Neural cell (in vitro differentiated cells): ENCODE results near the gene GRID1. TPM values are rescaled to one million over a fixed set of nuclear protein-coding genes. Genes with fewer than 3 reads are reported as not detected.

ENCODE experiments used
- H2AFZ ChIP-seq: fragments of 200-600, 300-800 bp; sonication (generic), shearing (Covaris generic); 2 replicates; pipeline ENCODE4 v1.6.0; 2014; ENCODE audit warnings: low read depth, mild to moderate bottlenecking, antibody characterized with exemption, low read length, moderate library complexity
- H3F3A ChIP-seq: fragments of 200-600 bp; shearing (Covaris generic); 2 replicates; pipeline ENCODE4 v1.6.1; 2016; ENCODE audit warnings: mild to moderate bottlenecking, moderate library complexity, mixed read lengths, antibody characterized with exemption, low read length; ENCODE audit not compliant: insufficient read depth, poor library complexity, severe bottlenecking
- H3K27ac ChIP-seq: fragments of 200-600, 300-800 bp; sonication (generic), shearing (Covaris generic); 2 replicates; pipeline ENCODE4 v1.5.1; 2014; ENCODE audit warnings: mild to moderate bottlenecking, low read length, moderate library complexity
- H3K27me3 ChIP-seq: fragments of 300-800, 200-600 bp; sonication (generic), shearing (Covaris generic); 2 replicates; pipeline ENCODE4 v1.6.0; 2014; ENCODE audit warnings: mild to moderate bottlenecking, low read depth, low read length, moderate library complexity; ENCODE audit not compliant: insufficient read depth
- H3K36me3 ChIP-seq: fragments of 300-800, 200-600 bp; sonication (generic), shearing (Covaris generic); 2 replicates; pipeline ENCODE4 v1.5.1; 2014; ENCODE audit warnings: mild to moderate bottlenecking, antibody characterized with exemption, low read length, moderate library complexity; ENCODE audit not compliant: insufficient read depth
- H3K4me2 ChIP-seq: fragments of 300-800, 200-600 bp; sonication (generic), shearing (Covaris generic); 2 replicates; pipeline ENCODE4 v1.6.0; 2014; ENCODE audit warnings: mild to moderate bottlenecking, low read length
- H3K4me3 ChIP-seq: fragments of 300-800, 200-600 bp; sonication (generic), shearing (Covaris generic); 2 replicates; pipeline ENCODE4 v1.5.1; 2014; ENCODE audit warnings: mild to moderate bottlenecking, low read length, moderate library complexity
- H3K79me2 ChIP-seq: fragments of 200-600 bp; shearing (Covaris generic); replicated peaks from 2 replicates; pipeline ENCODE4 v1.6.0; 2014; ENCODE audit warnings: mild to moderate bottlenecking, low read length, moderate library complexity; ENCODE audit not compliant: insufficient read depth
- H3K9ac ChIP-seq: fragments of 300-800, 200-600 bp; sonication (generic), shearing (Covaris generic); 2 replicates; pipeline ENCODE4 v1.6.1; 2016; ENCODE audit warnings: mild to moderate bottlenecking, low read length, mixed read lengths
- H3K9me2 ChIP-seq: fragments of 200-600 bp; shearing (Covaris generic); 2 replicates; pipeline ENCODE4 v1.6.1; 2016; ENCODE audit warnings: mild to moderate bottlenecking, low read length, mixed read lengths; ENCODE audit not compliant: insufficient read depth
- H3K9me3 ChIP-seq: fragments of 200-600, 300-800 bp; sonication (generic), shearing (Covaris generic); 2 replicates; pipeline ENCODE4 v1.6.1; 2016; ENCODE audit warnings: mild to moderate bottlenecking, mixed run types, low read length, moderate library complexity, mixed read lengths
- H4K20me1 ChIP-seq: fragments of 200-600 bp; shearing (Covaris generic); 2 replicates; pipeline ENCODE4 v1.6.1; 2016; ENCODE audit warnings: mild to moderate bottlenecking, mixed run types; ENCODE audit not compliant: insufficient read depth
- CTCF ChIP-seq: fragments of 450-650 bp; IDR thresholded peaks from 2 replicates; pipeline ENCODE4 v1.5.1; 2014; ENCODE audit warnings: antibody characterized with exemption, mild to moderate bottlenecking, moderate library complexity; ENCODE audit not compliant: poor library complexity, severe bottlenecking
- EP300 ChIP-seq: fragments of 450-650 bp; conservative IDR thresholded peaks from 2 replicates; pipeline ENCODE4 v1.6.1; 2014; ENCODE audit warnings: antibody characterized with exemption, mild to moderate bottlenecking, moderate library complexity; ENCODE audit not compliant: poor library complexity, severe bottlenecking
- EZH2 ChIP-seq: fragments of 200-600, 300-800 bp; shearing (Covaris generic), sonication (generic); IDR thresholded peaks from 2 replicates; pipeline ENCODE4 v1.6.1; 2014; ENCODE audit warnings: antibody characterized with exemption, low read length, borderline replicate concordance, mild to moderate bottlenecking; ENCODE audit not compliant: insufficient read depth, poor library complexity, severe bottlenecking
- MXI1 ChIP-seq: fragments of 450-650 bp; conservative IDR thresholded peaks from 2 replicates; pipeline ENCODE4 v1.6.1; 2014; ENCODE audit warnings: antibody characterized with exemption, mild to moderate bottlenecking; ENCODE audit not compliant: poor library complexity, severe bottlenecking
- POLR2AphosphoS5 ChIP-seq: IDR thresholded peaks from 2 replicates; pipeline ENCODE4 v1.6.1; 2012
- RAD21 ChIP-seq: fragments of 450-650 bp; conservative IDR thresholded peaks from 2 replicates; pipeline ENCODE4 v1.6.1; 2014; ENCODE audit warnings: antibody characterized with exemption, mild to moderate bottlenecking, moderate library complexity
- SMC3 ChIP-seq: fragments of 450-650 bp; conservative IDR thresholded peaks from 2 replicates; pipeline ENCODE4 v1.6.1; 2014; ENCODE audit warnings: antibody characterized with exemption, mild to moderate bottlenecking, moderate library complexity; ENCODE audit not compliant: poor library complexity
- TAF1 ChIP-seq: IDR thresholded peaks from 2 replicates; pipeline ENCODE4 v1.6.1; 2012; ENCODE audit warnings: low read depth
- polyA plus RNA-seq: library from polyadenylated mRNA; depleted of rRNA; stranded (reverse); fragments of >200 nt; gene quantifications from 2 replicates; pipeline ENCODE4 v1.2.3, GENCODE V29; 2014
- TF ChIP-seq, protein P1 (sequence below): IDR thresholded peaks from 2 replicates; pipeline ENCODE4 v1.6.1; 2012; ENCODE audit warnings: borderline replicate concordance

The GRID1 gene
- polyA plus RNA-seq, 1 donor from 2014 or later: 7.3 TPM

- H3K9me3 ChIP-seq: no peaks in the 10 kb centered on the region
- no peaks in the 10 kb centered on the region for H3F3A ChIP-seq
- no peaks in the 10 kb centered on the region for H3K9me2 ChIP-seq
- no peak for TF ChIP-seq POLR2AphosphoS5
- no peak overlapping the region for H3K27ac ChIP-seq
- no peaks in the 10 kb centered on the region for H3K79me2 ChIP-seq
- no peaks in the 10 kb centered on the region for H3K27me3 ChIP-seq
- H3K36me3 ChIP-seq: no peaks in the 10 kb centered on the region
- H2AFZ ChIP-seq: no peak overlapping the region
- H3K4me3 ChIP-seq: no peak overlapping the region
- no peak overlapping the region for H3K9ac ChIP-seq
- no peaks in the 10 kb centered on the region for H4K20me1 ChIP-seq
- H3K4me2 ChIP-seq: no peak overlapping the region
These were observed 198.8 kb downstream of the GRID1 start for GRCh38 chr10:86167762-86168128.

- no peaks in the 10 kb centered on the region for H4K20me1 ChIP-seq
- no peaks in the 10 kb centered on the region for H3K79me2 ChIP-seq
- no peaks in the 10 kb centered on the region for H3K36me3 ChIP-seq
- no peak overlapping the region for H3K4me3 ChIP-seq
- H3K4me2 ChIP-seq: no peak overlapping the region
- no peak overlapping the region for H3K27ac ChIP-seq
- H3F3A ChIP-seq: no peaks in the 10 kb centered on the region
- no peaks in the 10 kb centered on the region for H3K9me2 ChIP-seq
- H3K27me3 ChIP-seq: no peaks in the 10 kb centered on the region
- no peak overlapping the region for H2AFZ ChIP-seq
- no peak overlapping the region for H3K9ac ChIP-seq
- H3K9me3 ChIP-seq: no peaks in the 10 kb centered on the region
- TF ChIP-seq RAD21 (no peak), EZH2 (no peak), CTCF (no peak), SMC3 (no peak), TAF1 (no peak), EP300 (no peak), POLR2AphosphoS5 (no peak), MXI1 (no peak)
- TF ChIP-seq, protein P1, sequence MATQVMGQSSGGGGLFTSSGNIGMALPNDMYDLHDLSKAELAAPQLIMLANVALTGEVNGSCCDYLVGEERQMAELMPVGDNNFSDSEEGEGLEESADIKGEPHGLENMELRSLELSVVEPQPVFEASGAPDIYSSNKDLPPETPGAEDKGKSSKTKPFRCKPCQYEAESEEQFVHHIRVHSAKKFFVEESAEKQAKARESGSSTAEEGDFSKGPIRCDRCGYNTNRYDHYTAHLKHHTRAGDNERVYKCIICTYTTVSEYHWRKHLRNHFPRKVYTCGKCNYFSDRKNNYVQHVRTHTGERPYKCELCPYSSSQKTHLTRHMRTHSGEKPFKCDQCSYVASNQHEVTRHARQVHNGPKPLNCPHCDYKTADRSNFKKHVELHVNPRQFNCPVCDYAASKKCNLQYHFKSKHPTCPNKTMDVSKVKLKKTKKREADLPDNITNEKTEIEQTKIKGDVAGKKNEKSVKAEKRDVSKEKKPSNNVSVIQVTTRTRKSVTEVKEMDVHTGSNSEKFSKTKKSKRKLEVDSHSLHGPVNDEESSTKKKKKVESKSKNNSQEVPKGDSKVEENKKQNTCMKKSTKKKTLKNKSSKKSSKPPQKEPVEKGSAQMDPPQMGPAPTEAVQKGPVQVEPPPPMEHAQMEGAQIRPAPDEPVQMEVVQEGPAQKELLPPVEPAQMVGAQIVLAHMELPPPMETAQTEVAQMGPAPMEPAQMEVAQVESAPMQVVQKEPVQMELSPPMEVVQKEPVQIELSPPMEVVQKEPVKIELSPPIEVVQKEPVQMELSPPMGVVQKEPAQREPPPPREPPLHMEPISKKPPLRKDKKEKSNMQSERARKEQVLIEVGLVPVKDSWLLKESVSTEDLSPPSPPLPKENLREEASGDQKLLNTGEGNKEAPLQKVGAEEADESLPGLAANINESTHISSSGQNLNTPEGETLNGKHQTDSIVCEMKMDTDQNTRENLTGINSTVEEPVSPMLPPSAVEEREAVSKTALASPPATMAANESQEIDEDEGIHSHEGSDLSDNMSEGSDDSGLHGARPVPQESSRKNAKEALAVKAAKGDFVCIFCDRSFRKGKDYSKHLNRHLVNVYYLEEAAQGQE: no peak
These were observed 199.4 kb downstream of the GRID1 start for GRCh38 chr10:86167121-86167761.

DNA sequence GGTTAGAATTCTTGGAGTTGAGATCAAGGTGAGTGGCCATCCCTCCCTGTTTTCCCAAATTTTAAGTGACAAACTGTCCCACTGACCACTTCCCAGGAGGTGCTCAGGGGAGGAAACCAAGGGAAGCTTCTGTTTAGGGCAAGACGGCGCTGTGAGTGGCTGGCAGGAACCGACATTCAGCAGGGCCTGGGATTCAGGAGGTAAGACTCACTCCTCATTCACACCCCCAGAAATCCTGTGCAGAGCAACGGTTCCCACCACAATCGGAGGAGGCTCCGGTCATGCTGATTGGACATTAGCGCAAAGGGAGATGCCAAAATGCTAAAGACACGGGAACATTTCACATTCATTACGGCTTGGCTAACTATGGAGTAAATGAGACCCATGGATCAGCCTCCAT is 200.9 kb downstream of the GRID1 start:
- H3K27ac ChIP-seq: no peak overlapping the region
- H3F3A ChIP-seq: no peaks in the 10 kb centered on the region
- no peaks in the 10 kb centered on the region for H3K9me2 ChIP-seq
- no peaks in the 10 kb centered on the region for H3K36me3 ChIP-seq
- H3K79me2 ChIP-seq: no peaks in the 10 kb centered on the region
- no peaks in the 10 kb centered on the region for H3K9me3 ChIP-seq
- H3K9ac ChIP-seq: no peak overlapping the region
- H3K4me2 ChIP-seq: no peak overlapping the region
- H4K20me1 ChIP-seq: no peaks in the 10 kb centered on the region
- no peak for TF ChIP-seq TAF1
- no peak for TF ChIP-seq CTCF
- no peak for TF ChIP-seq POLR2AphosphoS5
- TF ChIP-seq, protein P1: no peak
- TF ChIP-seq EP300: no peak
- no peak for TF ChIP-seq MXI1
- no peak for TF ChIP-seq RAD21
- TF ChIP-seq SMC3: no peak
- TF ChIP-seq EZH2: no peak
- no peak overlapping the region for H3K4me3 ChIP-seq
- no peaks in the 10 kb centered on the region for H3K27me3 ChIP-seq
- H2AFZ ChIP-seq: no peak overlapping the region
